Upper lobe of left lung (tissue), 4 donors: Measurements from ENCODE around the gene GAL3ST2.

ENCODE experiments used
- EP300 ChIP-seq, 4 donors: sonication (generic); formaldehyde crosslinking; IDR thresholded peaks; one replicate each; pipeline ENCODE4 v1.5.1; 2017; ENCODE audit warnings: antibody characterized with exemption in 4 of 4, control low read depth in 2 of 4
- POLR2A ChIP-seq, 4 donors: fragments of 450-650 bp; IDR thresholded peaks; one replicate each; pipeline ENCODE4 v1.5.1; 2016 to 2017; ENCODE audit warnings: antibody characterized with exemption in 4 of 4, mild to moderate bottlenecking in 2 of 4

GRCh38 chr2:241741016-241741415, 35.6 kb upstream of the GAL3ST2 start:
- TF ChIP-seq EP300 (IDR thresholded peaks at IDR 0.05) (no peak), POLR2A (IDR thresholded peaks at IDR 0.05) (no peak)
